Activated T-helper 2 cell treated with anti-CD3 and anti-CD28 coated beads, Interferon-gamma antibody, Interleukin-2, Interleukin-4, amounts not matched to agents 10 μg/mL and 5 μg/mL and 100 μg/mL, durations not matched to agents 14 hours and 24 hours and 36 hours (primary cell): ENCODE measurements around the gene FICD. TPM values are rescaled to one million over a fixed set of nuclear protein-coding genes. Genes with fewer than 3 reads are reported as not detected.
A peak's percentile ranks its signal among the peaks of the same experiment; 100 is the strongest.

ENCODE experiments used
- DNase-seq: peaks from one replicate; pipeline ENCODE4 v3.0.0; 2021; ENCODE audit warnings: low spot score
- H3K27ac Mint-ChIP-seq: one replicate; pipeline ENCODE4 v1.8.0; 2021; ENCODE audit warnings: mixed read lengths
- H3K27me3 Mint-ChIP-seq: one replicate; pipeline ENCODE4 v1.8.0; 2021; ENCODE audit warnings: low read depth, mixed read lengths
- H3K36me3 Mint-ChIP-seq: one replicate; pipeline ENCODE4 v1.8.0; 2021; ENCODE audit warnings: low read depth, mixed read lengths
- H3K4me1 Mint-ChIP-seq: one replicate; pipeline ENCODE4 v1.8.0; 2021; ENCODE audit warnings: low read depth, mixed read lengths
- H3K4me3 Mint-ChIP-seq: one replicate; pipeline ENCODE4 v1.8.0; 2021; ENCODE audit warnings: low read depth, mild to moderate bottlenecking, moderate library complexity, mixed read lengths
- H3K9me3 Mint-ChIP-seq: one replicate; pipeline ENCODE4 v1.8.0; 2021; ENCODE audit warnings: mixed read lengths
- intact Hi-C: fragments of 100-400 bp; cut with micrococcal nuclease; formaldehyde crosslinking; loops from one replicate; pipeline ENCODE4 v1.15.1; 2023
- total RNA-seq: library from RNA; stranded (reverse); gene quantifications from 2 replicates; pipeline ENCODE4 v1.2.3, GENCODE V29; 2022

Gene FICD
- total RNA-seq, 1 donor from 2014 or later, result 7.1 TPM

DNA sequence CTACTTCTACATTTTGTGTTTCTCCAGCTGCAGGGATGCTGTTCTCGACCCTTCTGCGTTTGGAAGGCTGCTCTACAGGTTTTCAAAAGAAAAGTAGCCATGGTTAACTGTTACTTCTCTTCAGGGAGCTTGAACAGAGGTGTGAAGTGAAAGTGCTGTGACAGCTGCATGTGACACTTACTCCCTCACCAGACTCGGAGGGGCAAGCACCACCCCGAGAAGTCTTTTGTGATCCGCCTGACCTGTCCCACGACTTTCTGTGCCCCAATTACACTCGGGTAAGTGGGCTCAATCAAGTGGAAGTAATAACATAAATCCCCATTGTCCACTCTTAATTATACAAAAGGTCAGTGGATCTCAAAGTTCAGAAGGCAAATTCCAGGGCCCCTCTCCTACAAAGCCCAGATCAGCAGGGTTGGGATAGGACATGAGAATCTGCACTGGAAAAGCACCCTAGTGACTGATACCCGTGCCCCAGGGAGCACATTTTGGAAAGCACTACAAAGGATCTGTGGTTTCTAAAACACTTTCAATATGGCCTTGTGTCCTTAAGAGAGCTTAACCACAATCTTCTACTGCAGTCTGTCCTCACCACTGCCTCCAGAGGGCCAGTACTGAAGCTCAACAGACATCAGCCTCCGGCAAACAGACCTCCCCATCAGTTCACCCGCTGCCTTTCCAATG, 11.5 kb downstream of the FICD start:
- DNase-seq, result no peak
- Mint-ChIP-seq H3K4me1 (peaks cover 6% of the 10 kb centered on the region), H3K9me3 (no peaks in the 10 kb centered on the region), H3K27ac (no peak overlapping the region), H3K36me3 (peaks cover 81% of the 10 kb centered on the region), H3K27me3 (no peaks in the 10 kb centered on the region), H3K4me3 (no peak overlapping the region)
- intact Hi-C loops, result no loop called here

GRCh38 chr12:108527166-108527496, 12.1 kb downstream of the FICD start:
- peaks cover 78% of the 10 kb centered on the region for H3K36me3 Mint-ChIP-seq
- no peaks in the 10 kb centered on the region for H3K27me3 Mint-ChIP-seq
- peaks cover 6% of the 10 kb centered on the region for H3K4me1 Mint-ChIP-seq
- intact Hi-C loops, result no loop called here
- no peak for DNase-seq
- H3K9me3 Mint-ChIP-seq, result no peaks in the 10 kb centered on the region
- no peak overlapping the region for H3K27ac Mint-ChIP-seq
- no peak overlapping the region for H3K4me3 Mint-ChIP-seq

GRCh38 chr12:108530161-108530560, 15.1 kb downstream of the FICD start:
- H3K4me3 Mint-ChIP-seq, result no peak overlapping the region

GRCh38 chr12:108531929-108532848, 17.1 kb downstream of the FICD start:
- Mint-ChIP-seq H3K9me3 (no peaks in the 10 kb centered on the region), H3K36me3 (peaks cover 71% of the 10 kb centered on the region), H3K4me3 (no peak overlapping the region), H3K4me1 (peaks cover 3% of the 10 kb centered on the region), H3K27me3 (no peaks in the 10 kb centered on the region), H3K27ac (no peak overlapping the region)
- no peak for DNase-seq
- intact Hi-C loops, result no loop called here

More at GRCh38 chr12:108530161-108530560, 15.1 kb downstream of the FICD start:
- intact Hi-C loops, result no loop called here
- H3K27me3 Mint-ChIP-seq, result no peaks in the 10 kb centered on the region
- DNase-seq, result no peak
- no peak overlapping the region for H3K27ac Mint-ChIP-seq
- H3K9me3 Mint-ChIP-seq, result no peaks in the 10 kb centered on the region
- peaks cover 6% of the 10 kb centered on the region for H3K4me1 Mint-ChIP-seq
- H3K36me3 Mint-ChIP-seq, result peaks cover 72% of the 10 kb centered on the region

- H3K4me3 Mint-ChIP-seq, result no peak overlapping the region
- intact Hi-C loops, result no loop called here
- H3K9me3 Mint-ChIP-seq, result no peaks in the 10 kb centered on the region
- H3K27me3 Mint-ChIP-seq, result no peaks in the 10 kb centered on the region
- no peak overlapping the region for H3K27ac Mint-ChIP-seq
- H3K36me3 Mint-ChIP-seq, result peaks cover 66% of the 10 kb centered on the region
- H3K4me1 Mint-ChIP-seq, result peaks cover 5% of the 10 kb centered on the region
- DNase-seq, result no peak
Measured at GRCh38 chr12:108538146-108538545, 23.1 kb downstream of the FICD start.

- Mint-ChIP-seq H3K4me1 (peaks cover 5% of the 10 kb centered on the region), H3K27ac (no peak overlapping the region), H3K36me3 (peaks cover 70% of the 10 kb centered on the region), H3K4me3 (no peak overlapping the region), H3K9me3 (no peaks in the 10 kb centered on the region), H3K27me3 (no peaks in the 10 kb centered on the region)
- no peak for DNase-seq
- intact Hi-C loops, result no loop called here
Measured at GRCh38 chr12:108538616-108539195, 23.6 kb downstream of the FICD start.

DNA sequence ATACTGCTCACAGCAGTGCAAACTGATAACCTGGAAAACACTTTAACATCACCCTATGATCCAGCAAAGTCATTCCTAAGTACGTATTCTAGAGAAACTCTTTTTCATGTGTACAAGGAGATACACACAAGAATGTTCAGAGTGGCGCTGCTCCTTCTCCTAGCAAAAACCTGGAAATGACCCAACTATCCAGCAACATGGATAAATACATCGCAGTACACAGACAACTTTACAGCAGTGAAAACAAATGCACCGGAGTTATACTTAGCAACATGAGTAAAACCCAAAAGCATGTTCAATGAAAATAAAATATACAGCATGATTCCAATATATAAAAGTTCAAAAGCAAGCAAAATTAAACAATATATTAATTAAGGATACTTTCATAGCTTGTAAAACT, 27.2 kb downstream of the FICD start:
- intact Hi-C loops, result no loop called here
- Mint-ChIP-seq H3K4me3 (no peak overlapping the region), H3K27ac (no peak overlapping the region), H3K4me1 (peaks cover 8% of the 10 kb centered on the region), H3K36me3 (peaks cover 60% of the 10 kb centered on the region), H3K9me3 (no peaks in the 10 kb centered on the region), H3K27me3 (no peaks in the 10 kb centered on the region)
- no peak for DNase-seq

GRCh38 chr12:108543652-108544051, 28.6 kb downstream of the FICD start:
- Mint-ChIP-seq H3K4me1 (peaks cover 8% of the 10 kb centered on the region), H3K27me3 (no peaks in the 10 kb centered on the region), H3K4me3 (no peak overlapping the region), H3K9me3 (no peaks in the 10 kb centered on the region), H3K27ac (no peak overlapping the region), H3K36me3 (peaks cover 58% of the 10 kb centered on the region)
- no peak for DNase-seq
- intact Hi-C loops, result no loop called here

GRCh38 chr12:108547686-108548085, 32.6 kb downstream of the FICD start:
- Mint-ChIP-seq H3K9me3 (no peaks in the 10 kb centered on the region), H3K27ac (peak overlapping the region; percentile 8), H3K4me1 (peaks cover 23% of the 10 kb centered on the region), H3K36me3 (peaks cover 62% of the 10 kb centered on the region), H3K4me3 (no peak overlapping the region), H3K27me3 (no peaks in the 10 kb centered on the region)
- intact Hi-C loops, result no loop called here
- peak; percentile 3 for DNase-seq

- no peak overlapping the region for H3K4me3 Mint-ChIP-seq
Measured at GRCh38 chr12:108548954-108549521, 34.0 kb downstream of the FICD start.

DNA sequence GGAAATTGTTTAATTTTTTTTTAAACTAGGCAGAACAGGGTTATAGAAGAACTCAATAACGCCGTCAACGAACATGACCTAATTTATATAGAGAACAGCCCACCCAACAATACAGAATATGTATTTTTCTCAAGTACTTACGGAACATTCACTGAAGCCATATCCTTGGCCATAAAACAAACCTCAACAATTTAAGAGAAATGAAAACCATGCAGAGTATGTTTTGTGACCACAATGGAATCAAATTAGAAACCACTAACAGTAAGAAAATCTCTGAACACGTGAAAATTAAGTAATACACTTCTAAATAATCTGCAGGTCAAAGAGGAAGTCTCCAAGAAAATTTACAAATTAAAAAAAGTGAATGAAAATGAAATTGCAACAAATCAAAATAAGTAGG, 36.5 kb downstream of the FICD start:
- no peak overlapping the region for H3K4me3 Mint-ChIP-seq
- intact Hi-C loops, result no loop called here
- no peaks in the 10 kb centered on the region for H3K27me3 Mint-ChIP-seq
- H3K4me1 Mint-ChIP-seq, result peaks cover 36% of the 10 kb centered on the region
- no peak for DNase-seq
- H3K27ac Mint-ChIP-seq, result no peak overlapping the region
- H3K36me3 Mint-ChIP-seq, result peaks cover 55% of the 10 kb centered on the region
- no peaks in the 10 kb centered on the region for H3K9me3 Mint-ChIP-seq

More at GRCh38 chr12:108548954-108549521, 34.0 kb downstream of the FICD start:
- H3K9me3 Mint-ChIP-seq, result no peaks in the 10 kb centered on the region
- peak; percentile 3 for DNase-seq
- peaks cover 31% of the 10 kb centered on the region for H3K4me1 Mint-ChIP-seq
- H3K36me3 Mint-ChIP-seq, result peaks cover 52% of the 10 kb centered on the region
- no peaks in the 10 kb centered on the region for H3K27me3 Mint-ChIP-seq
- intact Hi-C loops, result no loop called here
- no peak overlapping the region for H3K27ac Mint-ChIP-seq

- peaks cover 46% of the 10 kb centered on the region for H3K4me1 Mint-ChIP-seq
- no peak overlapping the region for H3K4me3 Mint-ChIP-seq
- intact Hi-C loops, result no loop called here
- peaks cover 55% of the 10 kb centered on the region for H3K36me3 Mint-ChIP-seq
- H3K27me3 Mint-ChIP-seq, result no peaks in the 10 kb centered on the region
- H3K9me3 Mint-ChIP-seq, result no peaks in the 10 kb centered on the region
- H3K27ac Mint-ChIP-seq, result no peak overlapping the region
- DNase-seq, result no peak
Measured at GRCh38 chr12:108553799-108554198, 38.7 kb downstream of the FICD start.
